Naive thymus-derived CD4-positive, alpha-beta T cell (primary cell): ENCODE measurements around the gene PPP4R3A. TPM values are rescaled to one million over a fixed set of nuclear protein-coding genes. Genes with fewer than 3 reads are reported as not detected.
"Not testable (repeated sequence)": the region's sequence is repeated elsewhere in the genome, so short reads cannot be mapped to it uniquely, and the experiment has no call there.

ENCODE experiments used
- ATAC-seq: fragments of 150-1000 bp; cut with Tn5 transposase; 2 replicates; pipeline ENCODE4 v1.10.0; 2021; ENCODE audit warnings: mild to moderate bottlenecking, moderate library complexity
- CTCF ChIA-PET: fragments of 350-600 bp; sonication (Branson Sonifier 250); formaldehyde crosslinking; loops from one replicate; lab custom pipeline; 2021; ENCODE audit warnings: antibody characterized with exemption; lab: Charles Lee
- POLR2A ChIA-PET: fragments of 350-600 bp; sonication (Branson Sonifier 250); formaldehyde crosslinking; loops from one replicate; lab custom pipeline; 2021; ENCODE audit warnings: antibody characterized with exemption, inconsistent platforms; lab: Charles Lee
- DNase-seq, 9 donors: peaks; one replicate each; pipeline versions ENCODE4 v3.0.0 to v3.0.0-alpha.2; 2020 to 2022; ENCODE audit warnings: mixed read lengths in 1 of 9
- H3K27ac ChIP-seq: one replicate; pipeline ENCODE4 v1.7.0; 2013; ENCODE audit warnings: mild to moderate bottlenecking, low read depth, low read length, moderate library complexity
- H3K27me3 ChIP-seq, 2 donors: one replicate each; pipeline ENCODE4 v1.7.0; 2013; ENCODE audit warnings: low read length in 2 of 2, mild to moderate bottlenecking in 2 of 2, moderate library complexity in 2 of 2; ENCODE audit not compliant: control insufficient read depth in 2 of 2, insufficient read depth in 2 of 2
- H3K36me3 ChIP-seq, 3 experiments: 1 replicate in 2 of 3; 2 replicates in 1 of 3; pipeline ENCODE4 v1.7.0; 2013; ENCODE audit warnings: low read length in 3 of 3, mild to moderate bottlenecking in 3 of 3, moderate library complexity in 1 of 3; ENCODE audit not compliant: insufficient read depth in 3 of 3, control insufficient read depth in 2 of 3
- H3K4me1 ChIP-seq, 2 donors: one replicate each; pipeline ENCODE4 v1.7.0; 2013; ENCODE audit warnings: low read length in 2 of 2, mild to moderate bottlenecking in 2 of 2, moderate library complexity in 1 of 2; ENCODE audit not compliant: control insufficient read depth in 2 of 2, insufficient read depth in 2 of 2
- H3K4me3 ChIP-seq: 2 replicates; pipeline ENCODE4 v1.7.0; 2013; ENCODE audit warnings: mild to moderate bottlenecking, low read length
- H3K9me3 ChIP-seq, 3 experiments: 1 replicate in 2 of 3; 2 replicates in 1 of 3; pipeline ENCODE4 v1.7.0; 2013; ENCODE audit warnings: low read length in 3 of 3; ENCODE audit not compliant: control insufficient read depth in 2 of 3
- H3K27ac Mint-ChIP-seq, 9 donors: one replicate each; pipeline ENCODE4 v1.8.0; 2020 to 2022; ENCODE audit warnings: mixed read lengths in 9 of 9, mild to moderate bottlenecking in 8 of 9, moderate library complexity in 5 of 9, inconsistent platforms in 2 of 9
- H3K27me3 Mint-ChIP-seq, 5 donors: one replicate each; pipeline ENCODE4 v1.8.0; 2021 to 2022; ENCODE audit warnings: mixed read lengths in 5 of 5, mild to moderate bottlenecking in 1 of 5
- H3K36me3 Mint-ChIP-seq, 5 donors: one replicate each; pipeline ENCODE4 v1.8.0; 2020 to 2022; ENCODE audit warnings: mixed read lengths in 5 of 5, mild to moderate bottlenecking in 3 of 5, inconsistent platforms in 1 of 5
- H3K4me1 Mint-ChIP-seq, 7 donors: one replicate each; pipeline ENCODE4 v1.8.0; 2020 to 2022; ENCODE audit warnings: mixed read lengths in 7 of 7, mild to moderate bottlenecking in 3 of 7, inconsistent platforms in 1 of 7
- H3K4me3 Mint-ChIP-seq, 10 donors: one replicate each; pipeline ENCODE4 v1.8.0; 2020 to 2022; ENCODE audit warnings: mild to moderate bottlenecking in 10 of 10, mixed read lengths in 10 of 10, moderate library complexity in 6 of 10, inconsistent platforms in 2 of 10
- H3K9me3 Mint-ChIP-seq, 11 donors: one replicate each; pipeline ENCODE4 v1.8.0; 2020 to 2022; ENCODE audit warnings: mixed read lengths in 11 of 11, mild to moderate bottlenecking in 4 of 11, inconsistent platforms in 1 of 11, moderate library complexity in 1 of 11
- intact Hi-C, 2 donors: fragments of 100-400 bp; cut with micrococcal nuclease; formaldehyde crosslinking; loops; one replicate each; pipeline ENCODE4 v1.15.1; 2023
- polyA plus RNA-seq, 2 donors: library from polyadenylated mRNA; unstranded; fragments of 300-500 nt; fragmentation: Illumina TruSeq; gene quantifications; one replicate each; pipeline ENCODE4 v1.2.3, GENCODE V29; 2021
- total RNA-seq, 6 experiments: library from RNA in 5 of 6; stranded (reverse) in 5 of 6; gene quantifications; 1 replicate in 5 of 6; 2 replicates in 1 of 6; pipeline ENCODE4 v1.2.3 and lab custom pipeline; 2021 to 2026

The PPP4R3A gene
- total and polyA plus RNA-seq, 7 experiments from 2014 or later: 81.5 to 214 (median 156) TPM

DNA sequence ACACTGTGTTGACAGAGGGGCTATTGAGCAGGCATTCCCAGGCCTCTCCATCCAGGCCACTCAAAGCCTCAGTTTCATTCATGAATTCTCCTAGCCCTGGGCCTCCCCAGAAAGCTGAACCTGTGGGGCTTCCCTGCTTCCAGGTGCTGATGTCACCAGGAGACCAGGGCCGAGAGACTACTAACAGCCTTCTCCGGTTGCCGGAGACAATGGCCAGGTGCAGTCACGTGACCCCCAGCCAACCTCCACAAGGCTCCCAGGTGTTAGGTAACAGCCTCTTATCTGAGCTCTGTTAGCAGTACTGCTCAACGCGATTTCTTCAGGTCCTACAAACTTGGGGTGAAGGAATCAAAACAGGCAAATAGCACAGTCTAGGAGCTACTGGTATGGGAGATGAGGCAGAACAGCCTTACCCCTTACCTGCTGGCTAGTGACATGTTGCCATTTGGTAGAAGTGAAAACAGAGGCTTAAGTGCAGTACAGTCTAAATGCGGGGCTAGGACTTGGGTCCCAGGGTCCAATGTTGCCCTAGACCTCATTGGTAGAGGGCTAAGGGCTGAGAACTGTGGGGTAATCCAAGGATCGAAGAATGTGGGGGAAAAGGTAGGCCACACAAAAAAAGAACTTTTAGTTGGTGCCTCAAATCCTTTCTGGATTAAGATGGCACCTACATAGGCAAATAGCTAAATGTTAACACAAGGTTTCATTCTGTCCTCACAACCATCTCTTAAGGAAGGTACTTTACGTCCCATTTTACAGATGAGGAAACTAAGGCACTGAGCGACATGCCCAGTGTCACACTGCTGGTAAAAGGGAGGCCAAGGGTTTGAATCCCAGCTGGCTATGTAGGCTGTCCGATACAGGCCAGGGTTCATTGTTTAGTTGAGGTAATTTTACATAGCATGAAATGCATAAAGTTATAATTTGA lies 96.3 kb downstream of the PPP4R3A start:
- H3K36me3 ChIP-seq: peaks cover 0 to 9% (median 0%) of the 10 kb centered on the region in 3 experiments
- Mint-ChIP-seq H3K27ac (peak overlapping the region; percentile 93 to 100 (median 99)), H3K36me3 (peaks cover 14 to 55% (median 42%) of the 10 kb centered on the region in 5 donors), H3K27me3 (peaks cover 0 to 1% (median 0%) of the 10 kb centered on the region in 5 donors), H3K4me1 (peaks cover 51 to 68% (median 66%) of the 10 kb centered on the region in 7 donors), H3K4me3 (peak overlapping the region; percentile 85 to 100 (median 100)), H3K9me3 (peaks cover 0 to 3% (median 0%) of the 10 kb centered on the region in 11 donors)
- peaks cover 59 to 64% of the 10 kb centered on the region in 2 donors for H3K4me1 ChIP-seq
- DNase-seq: peak in 5 of 9 donors; percentile 31 to 71 (median 39)
- ChIA-PET CTCF (interaction anchor here (0.6 to 4.4 kb wide), 6 partner anchors 9 to 105 kb away, joined by 3 to 30 read pairs (median 6); no protein-coding TSS in a partner anchor), POLR2A (interaction anchor here (0.6 to 12.4 kb wide), 9 partner anchors 17 to 99 kb away, joined by 3 to 328 read pairs (median 26); no protein-coding TSS in a partner anchor)
- no peaks in the 10 kb centered on the region for H3K9me3 ChIP-seq
- no peaks in the 10 kb centered on the region for H3K27me3 ChIP-seq
- no peak for ATAC-seq
- intact Hi-C loops: loop anchor here in 1 of 2 donors (10.0 kb wide), 1 partner anchor 1241 kb away; no protein-coding TSS in a partner anchor
- H3K4me3 ChIP-seq: peak overlapping the region; percentile 75
- H3K27ac ChIP-seq: peak overlapping the region; percentile 97

DNA sequence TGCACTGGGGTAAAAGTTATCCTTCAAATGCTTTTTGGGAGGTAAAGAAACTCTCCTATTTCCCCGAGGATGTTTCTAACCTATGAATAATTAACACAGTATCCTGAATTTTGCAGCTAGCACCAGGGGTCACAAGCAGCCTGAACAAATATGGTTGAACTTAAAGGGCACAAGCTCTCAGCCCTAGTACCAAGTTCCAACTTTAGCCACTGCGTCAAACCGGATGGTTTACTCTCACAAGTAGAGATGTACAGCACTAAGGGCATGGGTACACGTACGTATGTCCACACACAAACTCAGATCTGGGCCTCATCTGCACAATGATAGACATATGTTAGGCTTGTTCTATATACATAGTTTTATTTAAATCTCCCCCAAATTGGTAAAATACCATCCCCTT lies 97.2 kb downstream of the PPP4R3A start:
- Mint-ChIP-seq H3K27ac (peak overlapping the region; percentile 93 to 100 (median 99)), H3K9me3 (peaks cover 0 to 3% (median 0%) of the 10 kb centered on the region in 11 donors), H3K4me1 (peaks cover 57 to 74% (median 72%) of the 10 kb centered on the region in 7 donors), H3K27me3 (no peaks in the 10 kb centered on the region), H3K36me3 (peaks cover 14 to 63% (median 51%) of the 10 kb centered on the region in 5 donors), H3K4me3 (peak overlapping the region; percentile 85 to 100 (median 100))
- Histone ChIP-seq H3K4me3 (peak overlapping the region; percentile 75), H3K4me1 (peaks cover 61 to 66% of the 10 kb centered on the region in 2 donors), H3K27ac (peak overlapping the region; percentile 97), H3K9me3 (no peaks in the 10 kb centered on the region), H3K36me3 (peaks cover 0 to 16% (median 0%) of the 10 kb centered on the region in 3 experiments), H3K27me3 (no peaks in the 10 kb centered on the region)
- POLR2A ChIA-PET: interaction anchor here (0.6 to 12.4 kb wide), 9 partner anchors 16 to 99 kb away, joined by 3 to 328 read pairs (median 26); no protein-coding TSS in a partner anchor
- intact Hi-C loops: loop anchor here in 1 of 2 donors (10.0 kb wide), 1 partner anchor 1242 kb away; no protein-coding TSS in a partner anchor
- no peak for ATAC-seq
- peak in 1 of 9 donors; percentile 6 for DNase-seq
- CTCF ChIA-PET: interaction anchor here (0.6 to 4.4 kb wide), 5 partner anchors 8 to 216 kb away, joined by 3 to 30 read pairs (median 5); no protein-coding TSS in a partner anchor

DNA sequence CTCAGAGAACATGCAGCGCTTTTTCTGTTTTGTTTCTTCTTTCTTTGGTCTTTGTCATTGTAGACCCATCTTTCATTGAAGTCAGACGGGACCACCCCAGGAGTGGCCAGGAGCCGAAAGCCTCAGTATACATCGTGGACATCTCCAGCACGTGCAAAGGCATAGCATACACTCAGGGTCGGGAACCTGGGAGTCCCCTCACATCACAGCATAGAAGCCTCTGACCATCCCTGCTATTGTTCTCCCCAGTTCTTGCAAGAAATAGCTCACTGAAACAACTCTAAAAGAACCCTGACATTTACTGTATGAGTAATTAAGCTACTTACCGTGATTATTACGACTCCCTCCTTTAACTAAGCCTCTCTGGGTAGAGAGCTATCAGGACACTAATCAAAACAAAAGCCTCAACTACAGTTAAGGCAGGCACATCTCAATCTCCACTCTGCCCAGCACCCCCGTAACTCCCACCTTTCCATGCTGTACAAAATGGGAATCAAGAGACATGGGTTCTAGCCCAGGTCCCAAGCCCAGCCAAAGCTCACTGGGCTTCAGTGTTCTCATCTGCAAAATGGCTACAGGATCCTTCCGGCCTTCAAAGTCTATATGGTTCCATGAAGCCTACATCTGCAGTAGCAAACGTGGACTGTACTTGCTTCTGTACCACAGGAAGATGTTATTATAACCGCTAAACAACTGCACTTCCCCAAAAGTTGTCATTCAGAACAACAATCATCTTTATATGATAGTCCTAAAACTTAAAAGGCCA lies 99.2 kb downstream of the PPP4R3A start:
- H3K27me3 ChIP-seq: no peaks in the 10 kb centered on the region
- CTCF ChIA-PET: interaction anchor here (0.6 to 1.6 kb wide), 6 partner anchors 13 to 92 kb away, joined by 3 to 4 read pairs (median 3); no protein-coding TSS in a partner anchor
- no peaks in the 10 kb centered on the region for H3K9me3 ChIP-seq
- peaks cover 7 to 26% (median 18%) of the 10 kb centered on the region in 3 experiments for H3K36me3 ChIP-seq
- DNase-seq (peak in 1 of 9 donors; percentile 18), ATAC-seq (no peak)
- POLR2A ChIA-PET: interaction anchor here (0.6 to 12.4 kb wide), 10 partner anchors 14 to 1613 kb away, joined by 3 to 328 read pairs (median 6); no protein-coding TSS in a partner anchor
- peak overlapping the region; percentile 76 to 100 (median 85) for H3K4me3 Mint-ChIP-seq
- H3K9me3 Mint-ChIP-seq: no peaks in the 10 kb centered on the region
- peaks cover 80 to 86% of the 10 kb centered on the region in 2 donors for H3K4me1 ChIP-seq
- H3K4me1 Mint-ChIP-seq: peaks cover 69 to 94% (median 89%) of the 10 kb centered on the region in 7 donors
- intact Hi-C loops: loop anchor here (1.0 to 10.0 kb wide), 3 partner anchors 14 to 1244 kb away; no protein-coding TSS in a partner anchor
- H3K27ac Mint-ChIP-seq: peak overlapping the region; percentile 89 to 99 (median 95)
- no peaks in the 10 kb centered on the region for H3K27me3 Mint-ChIP-seq
- peaks cover 16 to 70% (median 59%) of the 10 kb centered on the region in 5 donors for H3K36me3 Mint-ChIP-seq
- H3K4me3 ChIP-seq: peak overlapping the region; percentile 11
- peak overlapping the region; percentile 95 for H3K27ac ChIP-seq

DNA sequence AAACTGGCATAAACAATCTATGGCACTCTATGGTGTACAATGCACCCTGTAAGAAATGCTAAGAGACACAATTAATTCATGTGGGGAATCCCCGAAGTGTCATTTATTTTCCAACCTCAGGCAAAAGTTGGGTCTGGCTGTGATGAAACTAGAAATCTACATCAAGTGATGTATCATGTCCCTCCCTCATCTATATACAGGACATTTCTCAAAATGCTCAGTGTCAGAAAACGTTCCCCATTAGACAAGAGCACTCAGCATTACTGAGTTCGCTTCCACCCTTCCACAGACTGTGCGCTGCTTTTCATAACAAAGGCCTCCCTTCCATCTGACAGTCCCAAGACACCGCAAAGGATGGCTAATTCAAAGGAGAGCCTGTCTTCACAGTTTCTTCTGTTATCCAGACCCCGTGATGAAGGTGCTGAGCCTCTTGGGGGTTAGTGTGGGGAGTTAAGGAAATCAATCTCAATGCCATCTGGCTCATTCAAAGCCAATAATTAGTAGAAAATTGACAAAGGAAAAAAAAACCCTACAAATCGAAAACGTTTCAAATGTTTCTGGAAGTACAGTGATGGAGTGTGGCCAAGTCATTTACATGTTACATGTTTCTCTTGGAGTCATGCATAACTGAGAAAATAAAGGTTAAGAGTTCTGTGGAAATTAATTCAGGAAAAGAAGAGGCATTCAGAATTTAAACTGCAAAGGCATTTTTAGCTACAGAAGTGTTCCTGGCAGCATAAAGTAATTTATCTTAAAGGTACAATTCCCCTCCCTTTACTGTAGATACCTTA lies 100.0 kb downstream of the PPP4R3A start:
- intact Hi-C loops: loop anchor here (1.0 to 10.0 kb wide), 3 partner anchors 13 to 1245 kb away; no protein-coding TSS in a partner anchor
- peak in 3 of 9 donors; percentile 39 to 84 (median 49) for DNase-seq
- peaks cover 89 to 94% of the 10 kb centered on the region in 2 donors for H3K4me1 ChIP-seq

DNA sequence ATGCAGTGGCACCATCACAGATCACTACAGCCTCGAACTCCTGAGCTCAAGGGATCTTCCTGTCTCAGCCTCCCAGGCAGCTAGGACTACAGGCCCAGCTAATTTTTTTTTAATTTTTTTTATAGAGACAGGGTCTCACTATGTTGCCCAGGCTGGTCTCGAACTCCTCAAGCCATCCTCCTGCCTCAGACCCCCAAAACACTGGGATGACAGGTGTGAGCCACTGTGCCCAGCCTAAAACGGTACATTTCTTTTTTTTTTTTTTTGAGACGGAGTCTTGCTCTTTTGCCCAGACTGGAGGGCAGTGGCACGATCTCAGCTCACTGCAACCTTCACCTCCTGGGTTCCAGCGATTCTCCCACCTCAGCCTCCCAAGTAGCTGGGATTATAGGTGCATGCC lies 100.9 kb downstream of the PPP4R3A start:
- H3K36me3 ChIP-seq: peaks cover 7 to 28% (median 19%) of the 10 kb centered on the region in 3 experiments
- peak overlapping the region in 9 of 10 donors; percentile 62 to 100 (median 82) for H3K4me3 Mint-ChIP-seq

More for the DNA sequence above, 100.0 kb downstream of the PPP4R3A start:
- Histone ChIP-seq H3K4me3 (peak overlapping the region; percentile 11), H3K9me3 (no peaks in the 10 kb centered on the region), H3K27me3 (no peaks in the 10 kb centered on the region), H3K36me3 (peaks cover 7 to 28% (median 19%) of the 10 kb centered on the region in 3 experiments), H3K27ac (peak overlapping the region; percentile 95)
- ChIA-PET POLR2A (interaction anchor here (0.9 to 12.4 kb wide), 7 partner anchors 11 to 93 kb away, joined by 3 to 328 read pairs (median 9); no protein-coding TSS in a partner anchor), CTCF (interaction anchor here (0.5 to 1.6 kb wide), 3 partner anchors 12 to 234 kb away, joined by 3 to 4 read pairs (median 3); no protein-coding TSS in a partner anchor)
- ATAC-seq: peak; percentile 54
- H3K4me3 Mint-ChIP-seq: peak overlapping the region; percentile 76 to 100 (median 85)
- peaks cover 16 to 67% (median 54%) of the 10 kb centered on the region in 5 donors for H3K36me3 Mint-ChIP-seq
- H3K9me3 Mint-ChIP-seq: no peaks in the 10 kb centered on the region
- peaks cover 78 to 97% (median 94%) of the 10 kb centered on the region in 7 donors for H3K4me1 Mint-ChIP-seq
- H3K27me3 Mint-ChIP-seq: no peaks in the 10 kb centered on the region
- H3K27ac Mint-ChIP-seq: peak overlapping the region; percentile 89 to 99 (median 95)

More for the DNA sequence above, 100.9 kb downstream of the PPP4R3A start:
- H3K9me3 ChIP-seq, H3K4me3 ChIP-seq, H3K9me3 Mint-ChIP-seq, intact Hi-C loops, H3K27me3 ChIP-seq, H3K27me3 Mint-ChIP-seq, ATAC-seq: not testable (repeated sequence)
- DNase-seq: peak in 1 of 9 donors; percentile 16
- POLR2A ChIA-PET: interaction anchor here (0.9 to 1.8 kb wide), 7 partner anchors 9 to 92 kb away, joined by 3 to 7 read pairs (median 5); partner anchors contain the start of gene CCDC88C
- peak overlapping the region; percentile 93 to 99 (median 95) for H3K27ac Mint-ChIP-seq
- peak overlapping the region; percentile 95 for H3K27ac ChIP-seq
- H3K4me1 Mint-ChIP-seq: peaks cover 81 to 97% (median 91%) of the 10 kb centered on the region in 7 donors
- peaks cover 16 to 61% (median 47%) of the 10 kb centered on the region in 5 donors for H3K36me3 Mint-ChIP-seq
- peaks cover 94 to 98% of the 10 kb centered on the region in 2 donors for H3K4me1 ChIP-seq
- CTCF ChIA-PET: interaction anchor here (0.5 to 1.5 kb wide), 6 partner anchors 9 to 234 kb away, joined by 3 to 7 read pairs (median 4); partner anchors contain the start of gene CCDC88C
